ENCODE results near the gene SLC35G3.
"Not testable (repeated sequence)": the region's sequence is repeated elsewhere in the genome, so short reads cannot be mapped to it uniquely, and the experiment has no call there.

SLC35G3 gene

DNA sequence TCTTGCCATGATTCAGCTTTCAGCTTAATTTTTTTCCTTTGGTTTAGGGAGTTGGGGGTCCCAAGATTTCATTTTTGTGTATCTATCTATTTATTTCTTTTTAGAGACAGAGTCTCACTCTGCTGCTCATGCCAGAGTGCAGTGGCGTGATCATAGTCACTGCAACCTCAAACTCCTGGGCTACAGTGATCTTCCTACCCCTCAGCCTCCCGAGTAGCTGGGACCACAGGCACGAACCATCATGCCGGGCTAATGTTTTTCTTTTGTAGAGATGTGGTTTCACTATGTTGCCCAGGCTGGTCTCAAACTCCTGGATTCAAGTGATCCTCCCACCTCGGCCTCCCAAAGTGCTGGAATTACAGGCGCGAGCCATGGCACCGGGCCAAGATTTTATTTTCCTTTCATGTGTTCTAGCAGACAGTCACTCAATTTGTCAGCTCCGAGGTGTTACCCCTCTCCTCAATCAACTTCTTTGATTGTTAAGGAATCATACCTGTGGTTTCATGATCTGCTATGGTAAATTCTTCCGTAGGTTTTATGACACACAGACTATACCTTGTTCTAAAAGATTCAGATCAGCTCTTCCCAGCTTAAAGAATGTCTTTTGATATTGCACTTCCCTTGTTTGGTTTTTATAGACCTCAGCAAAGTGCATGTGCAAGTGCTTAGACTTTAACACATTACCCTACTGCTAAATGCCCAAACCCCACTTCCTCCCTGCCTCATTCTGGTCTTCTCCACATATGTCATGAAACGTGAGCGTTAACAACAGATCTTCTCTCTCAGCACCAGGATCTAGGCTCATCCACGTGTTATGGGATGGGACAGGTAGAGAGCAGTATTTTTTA lies 33.6 kb downstream of the SLC35G3 start:
- H3K4me3 ChIP-seq (replicated peaks in 1 of 2; ENCODE audit: low read depth in 2 of 2, low read length in 2 of 2): no peak overlapping the region
- no peak for TF ChIP-seq CTCF (IDR thresholded peaks at IDR 0.05; ENCODE audit: low read depth, low read length)
- DNase-seq (ENCODE audit: low read depth in 2 of 2): no peak

DNA sequence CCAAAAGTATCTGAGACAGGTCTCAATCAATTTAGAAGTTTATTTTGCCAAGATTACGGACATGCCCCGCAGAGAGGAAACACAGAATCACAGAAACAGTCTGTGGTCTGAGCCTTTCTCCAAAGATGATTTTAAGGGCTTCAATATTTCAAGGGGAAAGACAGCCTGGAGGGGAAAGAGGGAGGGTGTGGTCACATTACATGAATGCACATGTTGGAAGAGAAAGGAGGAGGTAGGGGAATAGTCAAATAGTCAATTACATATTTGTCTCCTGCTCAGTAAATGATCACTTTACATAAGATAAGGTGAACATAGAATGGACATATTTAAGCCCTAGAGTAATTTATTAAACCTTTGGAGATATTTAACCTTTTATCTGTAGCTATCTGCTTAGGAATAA lies 34.3 kb downstream of the SLC35G3 start:
- DNase-seq (ENCODE audit: low read depth in 2 of 2): no peak
- TF ChIP-seq CTCF (IDR thresholded peaks at IDR 0.05; ENCODE audit: low read depth, low read length): no peak
- H3K4me3 ChIP-seq (replicated peaks in 1 of 2; ENCODE audit: low read depth in 2 of 2, low read length in 2 of 2): no peak overlapping the region

- DNase-seq (ENCODE audit: low read depth in 2 of 2): no peak
- H3K4me3 ChIP-seq (replicated peaks in 1 of 2; ENCODE audit: low read depth in 2 of 2, low read length in 2 of 2): no peak overlapping the region
- no peak for TF ChIP-seq CTCF (IDR thresholded peaks at IDR 0.05; ENCODE audit: low read depth, low read length)
These were observed 38.9 kb downstream of the SLC35G3 start for GRCh38 chr17:35155246-35155645.

GRCh38 chr17:35154196-35155165 lies 39.7 kb downstream of the SLC35G3 start:
- no peak for DNase-seq (ENCODE audit: low read depth in 2 of 2)
- no peak for TF ChIP-seq CTCF (IDR thresholded peaks at IDR 0.05; ENCODE audit: low read depth, low read length)
- H3K4me3 ChIP-seq (replicated peaks in 1 of 2; ENCODE audit: low read depth in 2 of 2, low read length in 2 of 2): no peak overlapping the region

GRCh38 chr17:35152421-35153140 lies 41.6 kb downstream of the SLC35G3 start:
- no peak overlapping the region for H3K4me3 ChIP-seq (replicated peaks in 1 of 2; ENCODE audit: low read depth in 2 of 2, low read length in 2 of 2)
- DNase-seq (ENCODE audit: low read depth in 2 of 2): no peak
- TF ChIP-seq CTCF (IDR thresholded peaks at IDR 0.05; ENCODE audit: low read depth, low read length): no peak

GRCh38 chr17:35151080-35151479 lies 43.1 kb downstream of the SLC35G3 start:
- not testable (repeated sequence) for DNase-seq (ENCODE audit: low read depth in 2 of 2); H3K4me3 ChIP-seq (replicated peaks in 1 of 2; ENCODE audit: low read depth in 2 of 2, low read length in 2 of 2)

Data from cardiac fibroblast (primary cell).